ENCODE measurements around the gene EFCAB7. TPM values are rescaled to one million over a fixed set of nuclear protein-coding genes. Genes with fewer than 3 reads are reported as not detected.

Gene EFCAB7
- 1 to 10 TPM; 9.6 to 9.7 TPM for total RNA-seq

GRCh38 chr1:63522891-63523728 is at the start of gene EFCAB7, which contains the start of gene ITGB3BP:
Gene EFCAB7 (plus strand): TSS chr1:63523525. CDS start chr1:63525573, 2,048 bp downstream.
Gene ITGB3BP (minus strand): TSS chr1:63523225. CDS start chr1:63523133, 92 bp downstream.
- H3K4me3 Mint-ChIP-seq = peak within 1 kb of the TSS; percentile 87
- H3K27me3 Mint-ChIP-seq = no peaks in the 10 kb centered on the region
- peak; percentile 86 for DNase-seq
- H3K27ac Mint-ChIP-seq = peak within 1 kb of the TSS; percentile 95
- H3K9me3 Mint-ChIP-seq = no peaks in the 10 kb centered on the region
- H3K36me3 Mint-ChIP-seq (ENCODE audit: low read depth) = peaks cover 1% of the 10 kb centered on the region
- ChIA-PET CTCF (interaction anchor here (1.0 kb wide), 1 partner anchor 147 kb away, joined by 3 read pairs; no protein-coding TSS in a partner anchor), POLR2A (interaction anchor here (0.6 kb wide), 1 partner anchor 122 kb away, joined by 5 read pairs; no protein-coding TSS in a partner anchor)
- H3K4me1 Mint-ChIP-seq = peaks cover 36% of the 10 kb centered on the region

- DNase-seq = no peak
- Mint-ChIP-seq H3K9me3 (no peaks in the 10 kb centered on the region), H3K27me3 (no peaks in the 10 kb centered on the region), H3K36me3 (ENCODE audit: low read depth) (peaks cover 13% of the 10 kb centered on the region), H3K4me1 (no peaks in the 10 kb centered on the region), H3K4me3 (no peak overlapping the region), H3K27ac (no peak overlapping the region)
- CTCF ChIA-PET = interaction anchor here (0.7 kb wide), 1 partner anchor 519 kb away, joined by 3 read pairs; no protein-coding TSS in a partner anchor
- POLR2A ChIA-PET = no interaction called here
These were observed 47.6 kb upstream of the EFCAB7 start for GRCh38 chr1:63475761-63476160.

- no peaks in the 10 kb centered on the region for H3K27me3 Mint-ChIP-seq
- no peaks in the 10 kb centered on the region for H3K9me3 Mint-ChIP-seq
- no peak overlapping the region for H3K27ac Mint-ChIP-seq
- no peak overlapping the region for H3K4me3 Mint-ChIP-seq
- CTCF ChIA-PET = no interaction called here
- POLR2A ChIA-PET = no interaction called here
- no peak for DNase-seq
- no peaks in the 10 kb centered on the region for H3K4me1 Mint-ChIP-seq
- peaks cover 12% of the 10 kb centered on the region for H3K36me3 Mint-ChIP-seq (ENCODE audit: low read depth)
These were observed 43.3 kb upstream of the EFCAB7 start for GRCh38 chr1:63480057-63480456.

GRCh38 chr1:63486629-63487028 is 36.7 kb upstream of the EFCAB7 start:
- H3K36me3 Mint-ChIP-seq (ENCODE audit: low read depth) = peaks cover 2% of the 10 kb centered on the region
- ChIA-PET POLR2A (no interaction called here), CTCF (interaction anchor here (0.7 kb wide), 1 partner anchor 338 kb away, joined by 3 read pairs; no protein-coding TSS in a partner anchor)
- H3K27me3 Mint-ChIP-seq = no peaks in the 10 kb centered on the region
- DNase-seq = no peak
- H3K27ac Mint-ChIP-seq = no peak overlapping the region
- H3K4me1 Mint-ChIP-seq = no peaks in the 10 kb centered on the region
- H3K9me3 Mint-ChIP-seq = no peaks in the 10 kb centered on the region
- no peak overlapping the region for H3K4me3 Mint-ChIP-seq

GRCh38 chr1:63487336-63488065 is 35.8 kb upstream of the EFCAB7 start:
- H3K4me3 Mint-ChIP-seq = no peak overlapping the region
- H3K9me3 Mint-ChIP-seq = no peaks in the 10 kb centered on the region

GRCh38 chr1:63497577-63497976 is 25.7 kb upstream of the EFCAB7 start:
- no peak for DNase-seq
- H3K27ac Mint-ChIP-seq = no peak overlapping the region
- peaks cover 4% of the 10 kb centered on the region for H3K4me1 Mint-ChIP-seq
- POLR2A ChIA-PET = no interaction called here
- no peaks in the 10 kb centered on the region for H3K27me3 Mint-ChIP-seq
- peaks cover 2% of the 10 kb centered on the region for H3K9me3 Mint-ChIP-seq
- H3K4me3 Mint-ChIP-seq = no peak overlapping the region
- CTCF ChIA-PET = no interaction called here
- H3K36me3 Mint-ChIP-seq (ENCODE audit: low read depth) = peaks cover 23% of the 10 kb centered on the region

More at GRCh38 chr1:63487336-63488065, 35.8 kb upstream of the EFCAB7 start:
- Mint-ChIP-seq H3K36me3 (ENCODE audit: low read depth) (peaks cover 2% of the 10 kb centered on the region), H3K27me3 (no peaks in the 10 kb centered on the region), H3K4me1 (no peaks in the 10 kb centered on the region), H3K27ac (no peak overlapping the region)
- ChIA-PET POLR2A (no interaction called here), CTCF (no interaction called here)
- no peak for DNase-seq

- ChIA-PET POLR2A (no interaction called here), CTCF (no interaction called here)
- no peak overlapping the region for H3K27ac Mint-ChIP-seq
- peaks cover 2% of the 10 kb centered on the region for H3K9me3 Mint-ChIP-seq
- peaks cover 23% of the 10 kb centered on the region for H3K36me3 Mint-ChIP-seq (ENCODE audit: low read depth)
- no peak overlapping the region for H3K4me3 Mint-ChIP-seq
- DNase-seq = no peak
- H3K4me1 Mint-ChIP-seq = peaks cover 4% of the 10 kb centered on the region
- no peaks in the 10 kb centered on the region for H3K27me3 Mint-ChIP-seq
These were observed 25.2 kb upstream of the EFCAB7 start for GRCh38 chr1:63498106-63498505.

GRCh38 chr1:63501256-63501655 is 22.1 kb upstream of the EFCAB7 start:
- Mint-ChIP-seq H3K36me3 (ENCODE audit: low read depth) (peaks cover 39% of the 10 kb centered on the region), H3K27ac (no peak overlapping the region)
- CTCF ChIA-PET = no interaction called here

GRCh38 chr1:63506782-63507181 is 16.5 kb upstream of the EFCAB7 start:
- Mint-ChIP-seq H3K4me3 (no peak overlapping the region), H3K9me3 (peaks cover 5% of the 10 kb centered on the region), H3K4me1 (no peaks in the 10 kb centered on the region), H3K27me3 (no peaks in the 10 kb centered on the region), H3K27ac (no peak overlapping the region), H3K36me3 (ENCODE audit: low read depth) (peaks cover 38% of the 10 kb centered on the region)
- POLR2A ChIA-PET = no interaction called here
- CTCF ChIA-PET = interaction anchor here (0.6 kb wide), 1 partner anchor 50 kb away, joined by 8 read pairs; no protein-coding TSS in a partner anchor
- no peak for DNase-seq

More at GRCh38 chr1:63501256-63501655, 22.1 kb upstream of the EFCAB7 start:
- POLR2A ChIA-PET = no interaction called here
- peaks cover 2% of the 10 kb centered on the region for H3K9me3 Mint-ChIP-seq
- no peak for DNase-seq
- no peak overlapping the region for H3K4me3 Mint-ChIP-seq
- H3K27me3 Mint-ChIP-seq = no peaks in the 10 kb centered on the region
- H3K4me1 Mint-ChIP-seq = peaks cover 4% of the 10 kb centered on the region

GRCh38 chr1:63509718-63510117 is 13.6 kb upstream of the EFCAB7 start:
- no peak for DNase-seq
- peaks cover 31% of the 10 kb centered on the region for H3K36me3 Mint-ChIP-seq (ENCODE audit: low read depth)
- no peaks in the 10 kb centered on the region for H3K27me3 Mint-ChIP-seq
- POLR2A ChIA-PET = no interaction called here
- no peak overlapping the region for H3K4me3 Mint-ChIP-seq
- H3K4me1 Mint-ChIP-seq = no peaks in the 10 kb centered on the region
- no peak overlapping the region for H3K27ac Mint-ChIP-seq
- CTCF ChIA-PET = no interaction called here
- peaks cover 3% of the 10 kb centered on the region for H3K9me3 Mint-ChIP-seq

GRCh38 chr1:63512584-63512983 is 10.7 kb upstream of the EFCAB7 start:
- H3K4me1 Mint-ChIP-seq = no peaks in the 10 kb centered on the region
- POLR2A ChIA-PET = no interaction called here

GRCh38 chr1:63516629-63517028 is 6.7 kb upstream of the EFCAB7 start:
- Mint-ChIP-seq H3K27ac (no peak overlapping the region), H3K4me3 (no peak overlapping the region), H3K36me3 (ENCODE audit: low read depth) (peaks cover 6% of the 10 kb centered on the region), H3K27me3 (no peaks in the 10 kb centered on the region), H3K4me1 (peaks cover 16% of the 10 kb centered on the region), H3K9me3 (no peaks in the 10 kb centered on the region)
- ChIA-PET CTCF (interaction anchor here (0.6 kb wide), 1 partner anchor 105 kb away, joined by 4 read pairs; no protein-coding TSS in a partner anchor), POLR2A (no interaction called here)
- DNase-seq = no peak

More at GRCh38 chr1:63512584-63512983, 10.7 kb upstream of the EFCAB7 start:
- Mint-ChIP-seq H3K4me3 (no peak overlapping the region), H3K9me3 (no peaks in the 10 kb centered on the region), H3K27ac (no peak overlapping the region), H3K36me3 (ENCODE audit: low read depth) (peaks cover 10% of the 10 kb centered on the region), H3K27me3 (no peaks in the 10 kb centered on the region)
- CTCF ChIA-PET = no interaction called here
- DNase-seq = no peak

GRCh38 chr1:63523738-63524137 is 413 bp downstream of the EFCAB7 start:
- CTCF ChIA-PET = interaction anchor here (1.0 kb wide), 1 partner anchor 147 kb away, joined by 3 read pairs; no protein-coding TSS in a partner anchor

More at GRCh38 chr1:63523738-63524137, 413 bp downstream of the EFCAB7 start:
- no peak for DNase-seq
- peaks cover 3% of the 10 kb centered on the region for H3K36me3 Mint-ChIP-seq (ENCODE audit: low read depth)
- peaks cover 36% of the 10 kb centered on the region for H3K4me1 Mint-ChIP-seq
- POLR2A ChIA-PET = no interaction called here
- no peaks in the 10 kb centered on the region for H3K27me3 Mint-ChIP-seq
- H3K27ac Mint-ChIP-seq = peak overlapping the region; percentile 95
- no peaks in the 10 kb centered on the region for H3K9me3 Mint-ChIP-seq
- H3K4me3 Mint-ChIP-seq = peak overlapping the region; percentile 87
